Ovary (tissue), 9 donors: ENCODE data around the gene PARN. TPM values are rescaled to one million over a fixed set of nuclear protein-coding genes. Genes with fewer than 3 reads are reported as not detected.

Source experiments
- DNase-seq, 5 donors: peaks; one replicate each; pipeline ENCODE4 v3.0.0-alpha.2; 2019 to 2020
- H3K27ac ChIP-seq, 2 donors: fragments of 200-600 bp; one replicate each; pipeline versions ENCODE4 v1.5.1 to v1.8.0; 2019 to 2022
- H3K27me3 ChIP-seq: fragments of 200-600 bp; one replicate; pipeline ENCODE4 v1.8.0; 2022
- H3K36me3 ChIP-seq: fragments of 200-600 bp; sonication (generic); one replicate; pipeline ENCODE4 v1.5.1; 2019
- H3K4me1 ChIP-seq: one replicate; pipeline ENCODE4 v1.8.1; 2013; ENCODE audit warnings: mild to moderate bottlenecking, moderate library complexity; ENCODE audit not compliant: insufficient read depth
- H3K4me3 ChIP-seq: fragments of 200-600 bp; sonication (generic); one replicate; pipeline ENCODE4 v1.5.1; 2017
- H3K9me3 ChIP-seq, 2 donors: fragments of 200-600 bp in 1 of 2; sonication (generic) in 1 of 2; one replicate each; pipeline versions ENCODE4 v1.5.1 to v1.8.1; 2013 to 2019; ENCODE audit warnings: mild to moderate bottlenecking in 1 of 2, moderate library complexity in 1 of 2
- EP300 ChIP-seq: sonication (generic); formaldehyde crosslinking; IDR thresholded peaks from one replicate; pipeline ENCODE4 v1.6.1; 2017; ENCODE audit warnings: antibody characterized with exemption
- POLR2A ChIP-seq: fragments of 450-650 bp; IDR thresholded peaks from one replicate; pipeline ENCODE4 v1.6.1; 2017; ENCODE audit warnings: antibody characterized with exemption, mild to moderate bottlenecking, moderate library complexity
- WGBS, 3 donors: extraction: QIAGEN DNeasy Blood & Tissue Kit in 1 of 3; methylation state at CpG; one replicate each; pipeline versions ENCODE4 v1.1.5 to v1.1.7; 2013 to 2017; 5-methylcytosine and 5-hydroxymethylcytosine counted together
- intact Hi-C, 4 donors: fragments of 100-400 bp; cut with DNase I; formaldehyde crosslinking; loops; one replicate each; pipeline versions ENCODE4 v1.11.0 to v1.15.1; 2022 to 2023
- polyA plus RNA-seq, 2 donors: library from polyadenylated mRNA; stranded (reverse); fragments of 200-250 nt in 1 of 2; fragments of 350-450 nt in 1 of 2; fragmentation: Illumina TruSeq in 1 of 2; extraction: RNeasy Lipid Tissue Mini Kit (QIAGEN cat#74804) in 1 of 2; gene quantifications; one replicate each; pipeline ENCODE4 v1.2.3, GENCODE V29; 2013 to 2014
- total RNA-seq, 7 donors: library from RNA; depleted of rRNA in 2 of 7; stranded (reverse); fragments of >200 nt in 2 of 7; fragmentation: NEBNext Ultra II Directional in 3 of 7; extraction: Animal tissue kit (Norgen Biotek cat#: 25700) in 3 of 7; gene quantifications; one replicate each; pipeline versions ENCODE4 v1.1.0 to v1.2.4, GENCODE V29; 2016 to 2023
- TF ChIP-seq, protein P1 (sequence below), 3 donors: fragments of 450-650 bp in 2 of 3; fragments of 200-600 bp in 1 of 3; IDR thresholded peaks; one replicate each; pipeline versions ENCODE4 v1.5.1 to v1.8.0; 2016 to 2022; ENCODE audit warnings: antibody characterized with exemption in 3 of 3, mild to moderate bottlenecking in 1 of 3
- donor health status: DM: no; HTN: no; CAD: no; lungs with moderate emphysema.
- donor health status: DM: no; HTN: no; CAD: no.
- donor health status: Bipolar disorder and iron deficiency.
- donor health status: DM: yes; HTN: yes; CAD: no.
- donor health status: DM: no; HTN: no; CAD: no.
- donor health status: DM: yes; HTN: yes; CAD: no.

Gene PARN
- total and polyA plus RNA-seq, 9 donors = 19.5 to 42.0 (median 29.0) TPM

DNA sequence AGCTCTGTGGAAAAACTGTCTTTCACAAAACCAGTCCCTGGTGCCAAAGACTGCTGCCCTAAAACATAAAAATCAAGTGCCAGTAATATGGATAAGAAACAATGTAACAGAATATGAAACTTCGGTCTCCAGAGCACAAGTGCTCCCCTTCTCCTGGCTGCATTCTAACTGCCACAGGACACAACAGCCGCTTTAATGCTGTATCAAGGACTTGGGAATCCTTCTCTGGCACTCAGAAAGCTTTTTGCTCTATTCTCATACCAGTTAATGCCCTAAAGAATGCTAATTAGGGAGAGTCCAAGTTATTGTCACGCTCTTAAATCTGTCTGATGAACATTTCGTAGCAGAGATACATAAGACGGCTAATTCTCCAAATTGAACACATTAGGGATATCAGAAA lies 90.9 kb downstream of the PARN start:
- 90 to 97% (median 97%) methylated on average over 5 of the region's 5 CpGs for WGBS, 3 donors

DNA sequence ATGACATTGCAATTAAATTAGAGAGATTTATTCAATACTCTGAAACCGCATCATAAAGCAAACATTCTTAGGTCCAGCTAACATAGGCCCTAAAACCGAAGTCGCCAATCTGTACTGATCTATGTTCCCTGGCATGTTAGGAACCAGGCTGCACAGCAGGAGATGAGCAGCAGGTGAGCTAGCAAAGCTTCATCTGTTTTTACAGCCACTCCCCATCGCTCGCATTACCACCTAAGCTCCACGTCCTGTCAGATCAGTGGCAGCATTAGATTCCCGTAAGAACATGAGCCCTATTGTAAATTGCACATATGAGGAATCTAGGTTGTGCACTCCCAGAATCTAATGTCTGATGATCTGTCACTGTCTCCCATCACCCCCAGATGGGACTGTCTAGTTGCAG lies 91.5 kb downstream of the PARN start:
- Histone ChIP-seq H3K4me1 (no peaks in the 10 kb centered on the region), H3K27me3 (no peaks in the 10 kb centered on the region), H3K27ac (no peak overlapping the region), H3K36me3 (no peaks in the 10 kb centered on the region), H3K9me3 (no peaks in the 10 kb centered on the region), H3K4me3 (no peak overlapping the region)
- 94 to 98% (median 98%) methylated on average over 7 of the region's 7 CpGs for WGBS, 3 donors
- intact Hi-C loops = loop anchor here in 2 of 4 donors (10.0 kb wide), 2 partner anchors 284 to 614 kb away; partner anchors contain the start of gene ERCC4 (in 2 of the 2)
- TF ChIP-seq POLR2A = no peak
- TF ChIP-seq EP300 = no peak
- TF ChIP-seq, protein P1, sequence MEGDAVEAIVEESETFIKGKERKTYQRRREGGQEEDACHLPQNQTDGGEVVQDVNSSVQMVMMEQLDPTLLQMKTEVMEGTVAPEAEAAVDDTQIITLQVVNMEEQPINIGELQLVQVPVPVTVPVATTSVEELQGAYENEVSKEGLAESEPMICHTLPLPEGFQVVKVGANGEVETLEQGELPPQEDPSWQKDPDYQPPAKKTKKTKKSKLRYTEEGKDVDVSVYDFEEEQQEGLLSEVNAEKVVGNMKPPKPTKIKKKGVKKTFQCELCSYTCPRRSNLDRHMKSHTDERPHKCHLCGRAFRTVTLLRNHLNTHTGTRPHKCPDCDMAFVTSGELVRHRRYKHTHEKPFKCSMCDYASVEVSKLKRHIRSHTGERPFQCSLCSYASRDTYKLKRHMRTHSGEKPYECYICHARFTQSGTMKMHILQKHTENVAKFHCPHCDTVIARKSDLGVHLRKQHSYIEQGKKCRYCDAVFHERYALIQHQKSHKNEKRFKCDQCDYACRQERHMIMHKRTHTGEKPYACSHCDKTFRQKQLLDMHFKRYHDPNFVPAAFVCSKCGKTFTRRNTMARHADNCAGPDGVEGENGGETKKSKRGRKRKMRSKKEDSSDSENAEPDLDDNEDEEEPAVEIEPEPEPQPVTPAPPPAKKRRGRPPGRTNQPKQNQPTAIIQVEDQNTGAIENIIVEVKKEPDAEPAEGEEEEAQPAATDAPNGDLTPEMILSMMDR (IDR thresholded peaks at IDR 0.05) = no peak
- DNase-seq = no peak

More for the DNA sequence above, 90.9 kb downstream of the PARN start:
- DNase-seq = no peak
- Histone ChIP-seq H3K27me3 (no peaks in the 10 kb centered on the region), H3K4me3 (no peak overlapping the region), H3K27ac (no peak overlapping the region), H3K36me3 (no peaks in the 10 kb centered on the region), H3K4me1 (no peaks in the 10 kb centered on the region), H3K9me3 (no peaks in the 10 kb centered on the region)
- TF ChIP-seq EP300 = no peak
- TF ChIP-seq, protein P1 (IDR thresholded peaks at IDR 0.05) = no peak
- TF ChIP-seq POLR2A = no peak
- intact Hi-C loops = loop anchor here in 2 of 4 donors (10.0 kb wide), 2 partner anchors 284 to 614 kb away; partner anchors contain the start of gene ERCC4 (in 2 of the 2)

DNA sequence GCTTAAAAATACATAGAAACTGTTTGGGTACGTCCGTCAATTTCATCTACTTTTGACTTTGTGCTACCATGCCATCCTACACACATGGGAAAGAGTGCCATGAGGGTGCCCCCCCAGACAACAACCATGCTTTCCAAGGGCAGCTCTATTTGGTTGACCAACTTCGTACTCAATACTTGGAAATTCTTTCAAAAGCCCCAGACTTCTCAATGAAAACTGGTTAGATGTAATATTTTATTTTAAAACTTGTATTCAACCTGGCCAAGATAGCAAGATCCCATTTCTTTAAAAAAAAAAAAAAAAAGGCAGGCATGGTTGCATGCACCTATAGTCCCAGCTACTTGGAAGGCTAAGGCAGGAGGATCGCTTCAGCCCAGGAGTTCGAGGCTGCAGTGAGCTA lies 98.4 kb downstream of the PARN start:
- TF ChIP-seq POLR2A = no peak
- TF ChIP-seq, protein P1 (IDR thresholded peaks at IDR 0.05) = no peak

DNA sequence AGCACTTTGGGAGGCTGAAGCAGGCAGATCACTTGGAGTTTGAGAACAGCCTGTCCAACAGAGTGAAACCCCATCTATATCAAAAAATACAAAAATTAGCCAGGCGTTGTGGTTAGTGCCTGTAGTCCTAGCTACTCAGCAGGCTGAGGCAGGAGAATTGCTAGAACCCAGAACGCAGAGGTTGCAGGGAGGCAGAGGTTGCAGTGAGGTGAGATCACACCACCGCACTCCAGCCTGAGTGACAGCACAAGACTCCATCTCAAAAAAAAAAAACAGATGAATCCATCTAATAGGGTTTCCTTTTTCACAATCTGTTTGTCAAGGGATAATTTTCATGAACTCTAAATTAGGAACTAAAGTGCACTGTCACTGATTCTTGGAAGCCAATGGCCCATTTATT lies 99.0 kb downstream of the PARN start:
- TF ChIP-seq POLR2A = no peak
- TF ChIP-seq, protein P1 (IDR thresholded peaks at IDR 0.05) = no peak
- no peak for TF ChIP-seq EP300
- 81 to 92% (median 92%) methylated on average over 3 of the region's 3 CpGs for WGBS, 3 donors
- Histone ChIP-seq H3K27me3 (no peaks in the 10 kb centered on the region), H3K36me3 (no peaks in the 10 kb centered on the region), H3K9me3 (no peaks in the 10 kb centered on the region), H3K4me3 (no peak overlapping the region), H3K4me1 (peaks cover 3% of the 10 kb centered on the region), H3K27ac (no peak overlapping the region)
- intact Hi-C loops = loop anchor here in 2 of 4 donors (10.0 kb wide), 2 partner anchors 276 to 606 kb away; partner anchors contain the start of gene ERCC4 (in 2 of the 2)
- DNase-seq = no peak

More for the DNA sequence above, 98.4 kb downstream of the PARN start:
- intact Hi-C loops = loop anchor here in 2 of 4 donors (10.0 kb wide), 2 partner anchors 277 to 607 kb away; partner anchors contain the start of gene ERCC4 (in 2 of the 2)
- no peak for DNase-seq
- Histone ChIP-seq H3K27ac (no peak overlapping the region), H3K36me3 (no peaks in the 10 kb centered on the region), H3K9me3 (no peaks in the 10 kb centered on the region), H3K4me1 (peaks cover 3% of the 10 kb centered on the region), H3K4me3 (no peak overlapping the region), H3K27me3 (no peaks in the 10 kb centered on the region)
- 98% methylated on average over 5 of the region's 5 CpGs for WGBS, 3 donors
